IMR-90 (cell line): ENCODE measurements around the gene ARID4B. TPM values are rescaled to one million over a fixed set of nuclear protein-coding genes. Genes with fewer than 3 reads are reported as not detected.

Experiments
- ATAC-seq: fragments of 200-7000 bp; cut with Tn5 transposase; 2 replicates; pipeline ENCODE4 v1.9.1; 2020; ENCODE audit warnings: low read depth, mild to moderate bottlenecking, moderate library complexity
- BruUV-seq: library from RNA; stranded (reverse); fragments of 400-500 nt; replicated peaks from 2 replicates; lab custom pipeline; 2021; lab: Mats Ljungman, UMichigan
- CTCF ChIA-PET: fragments of 300-600 bp; formaldehyde crosslinking; extraction: SDS; loops from one replicate; lab custom pipeline; 2021; ENCODE audit warnings: antibody characterized with exemption; lab: Yijun Ruan, JAX
- POLR2A ChIA-PET: fragments of 300-600 bp; sonication (Branson Sonifier 250); formaldehyde crosslinking; loops from one replicate; lab custom pipeline; 2022; ENCODE audit warnings: antibody characterized with exemption; ENCODE audit not compliant: unreplicated experiment; lab: Charles Lee
- DNase-seq: peaks from one replicate; pipeline ENCODE4 v3.0.0; 2013
- H2AFZ ChIP-seq: replicated peaks from 2 replicates; pipeline ENCODE3; 2013; ENCODE audit warnings: low read length, mild to moderate bottlenecking; ENCODE audit not compliant: poor library complexity
- H2AK5ac ChIP-seq: 2 replicates; pipeline ENCODE4 v1.6.1; 2013; ENCODE audit warnings: low read depth, low read length, inconsistent platforms
- H2AK9ac ChIP-seq: replicated peaks from 2 replicates; pipeline ENCODE3; 2013; ENCODE audit warnings: mild to moderate bottlenecking, low read depth, low read length, moderate library complexity; ENCODE audit not compliant: poor library complexity
- H2BK120ac ChIP-seq: 2 replicates; pipeline ENCODE4 v1.6.1; 2013; ENCODE audit warnings: low read depth, low read length, inconsistent platforms
- H2BK15ac ChIP-seq: 3 replicates; pipeline ENCODE4 v1.6.1; 2013; ENCODE audit warnings: low read depth, low read length, inconsistent platforms
- H2BK20ac ChIP-seq: 2 replicates; pipeline ENCODE4 v1.6.1; 2013; ENCODE audit warnings: low read depth, mild to moderate bottlenecking, inconsistent platforms, low read length, moderate library complexity
- H2BK5ac ChIP-seq: 2 replicates; pipeline ENCODE4 v1.6.1; 2013; ENCODE audit warnings: mild to moderate bottlenecking, low read depth, low read length, inconsistent platforms; ENCODE audit not compliant: poor library complexity, severe bottlenecking
- H3K14ac ChIP-seq: replicated peaks from 2 replicates; pipeline ENCODE4 v1.6.1; 2013; ENCODE audit warnings: low read depth, low read length, inconsistent platforms
- H3K18ac ChIP-seq: 2 replicates; pipeline ENCODE4 v1.6.1; 2013; ENCODE audit warnings: low read depth, low read length, control low read depth
- H3K23ac ChIP-seq: 2 replicates; pipeline ENCODE4 v1.6.1; 2013; ENCODE audit warnings: low read depth, low read length, inconsistent platforms
- H3K27ac ChIP-seq: 2 replicates; pipeline ENCODE4 v1.5.1; 2013; ENCODE audit warnings: mild to moderate bottlenecking, control low read depth, low read length; ENCODE audit not compliant: insufficient read depth
- H3K27me3 ChIP-seq: 2 replicates; pipeline ENCODE4 v1.6.1; 2013; ENCODE audit warnings: low read length; ENCODE audit not compliant: control insufficient read depth, insufficient read depth
- H3K36me3 ChIP-seq: 2 replicates; pipeline ENCODE4 v1.6.1; 2013; ENCODE audit warnings: low read length, mixed read lengths; ENCODE audit not compliant: control insufficient read depth, insufficient read depth
- H3K4ac ChIP-seq: 2 replicates; pipeline ENCODE4 v1.6.1; 2013; ENCODE audit warnings: low read depth, low read length, inconsistent platforms
- H3K4me1 ChIP-seq: 2 replicates; pipeline ENCODE4 v1.6.1; 2013; ENCODE audit warnings: low read length, mixed read lengths; ENCODE audit not compliant: control insufficient read depth, insufficient read depth
- H3K4me2 ChIP-seq: 2 replicates; pipeline ENCODE4 v1.6.1; 2013; ENCODE audit warnings: low read depth, mild to moderate bottlenecking, control low read depth, low read length, moderate library complexity
- H3K4me3 ChIP-seq: 2 replicates; pipeline ENCODE4 v1.5.1; 2013; ENCODE audit warnings: low read depth, mild to moderate bottlenecking, control low read depth, low read length, moderate library complexity; ENCODE audit not compliant: insufficient read depth
- H3K56ac ChIP-seq: 2 replicates; pipeline ENCODE4 v1.6.1; 2013; ENCODE audit warnings: low read length, inconsistent platforms; ENCODE audit not compliant: insufficient read depth; ENCODE audit errors: extremely low read depth
- H3K79me1 ChIP-seq, 2 experiments: 2 replicates each; pipeline ENCODE4 v1.6.1; 2013; ENCODE audit warnings: low read length in 2 of 2, inconsistent platforms in 1 of 2, low read depth in 1 of 2
- H3K9ac ChIP-seq: 2 replicates; pipeline ENCODE4 v1.6.1; 2013; ENCODE audit warnings: low read depth, low read length, control low read depth
- H3K9me1 ChIP-seq: 2 replicates; pipeline ENCODE4 v1.6.1; 2013; ENCODE audit warnings: low read length, inconsistent platforms; ENCODE audit not compliant: insufficient read depth
- H3K9me3 ChIP-seq: 2 replicates; pipeline ENCODE4 v1.6.1; 2013; ENCODE audit warnings: low read length; ENCODE audit not compliant: control insufficient read depth, insufficient read depth
- H4K20me1 ChIP-seq: 2 replicates; pipeline ENCODE4 v1.6.1; 2013; ENCODE audit warnings: low read length, inconsistent platforms; ENCODE audit not compliant: insufficient read depth
- H4K5ac ChIP-seq: 2 replicates; pipeline ENCODE4 v1.6.1; 2013; ENCODE audit warnings: mild to moderate bottlenecking, low read depth, low read length, control low read depth
- H4K8ac ChIP-seq, 2 experiments: 2 replicates each; pipeline ENCODE4 v1.6.1; 2013; ENCODE audit warnings: low read depth in 2 of 2, low read length in 2 of 2, control low read depth in 1 of 2, inconsistent platforms in 1 of 2
- H4K91ac ChIP-seq: 2 replicates; pipeline ENCODE4 v1.6.1; 2013; ENCODE audit warnings: low read depth, low read length, inconsistent platforms; ENCODE audit not compliant: insufficient read depth
- BHLHE40 ChIP-seq: fragments of 150-350 bp; IDR thresholded peaks from 2 replicates; pipeline ENCODE4 v1.6.1; 2016; ENCODE audit warnings: mild to moderate bottlenecking, low read depth, low read length
- CEBPB ChIP-seq: IDR thresholded peaks from 2 replicates; pipeline ENCODE4 v1.6.1; 2012; ENCODE audit warnings: low read depth, low read length, improper control_type of control experiment
- CHD1 ChIP-seq: IDR thresholded peaks from 2 replicates; pipeline ENCODE4 v1.6.1; 2012; ENCODE audit warnings: low read depth, low read length, improper control_type of control experiment
- FOS ChIP-seq: fragments of 150-350 bp; IDR thresholded peaks from 2 replicates; pipeline ENCODE4 v1.6.1; 2016; ENCODE audit warnings: low read depth, low read length
- MAFK ChIP-seq: IDR thresholded peaks from 2 replicates; pipeline ENCODE4 v1.6.1; 2012; ENCODE audit warnings: low read depth, low read length, improper control_type of control experiment
- MAZ ChIP-seq: IDR thresholded peaks from 2 replicates; pipeline ENCODE4 v1.6.1; 2012; ENCODE audit warnings: low read depth, mild to moderate bottlenecking, low read length, improper control_type of control experiment, moderate library complexity, borderline replicate concordance
- MXI1 ChIP-seq: IDR thresholded peaks from 2 replicates; pipeline ENCODE4 v1.6.1; 2012; ENCODE audit warnings: low read depth, mild to moderate bottlenecking, low read length, moderate library complexity, borderline replicate concordance
- NFE2L2 ChIP-seq: fragments of 150-350 bp; IDR thresholded peaks from 2 replicates; pipeline ENCODE4 v1.6.1; 2016; ENCODE audit warnings: low read depth, mild to moderate bottlenecking, low read length
- POLR2A ChIP-seq: IDR thresholded peaks from 2 replicates; pipeline ENCODE4 v1.6.1; 2012; ENCODE audit warnings: mild to moderate bottlenecking, low read depth, low read length
- RAD21 ChIP-seq: IDR thresholded peaks from 2 replicates; pipeline ENCODE4 v1.6.1; 2012; ENCODE audit warnings: low read length, improper control_type of control experiment
- RCOR1 ChIP-seq: IDR thresholded peaks from 2 replicates; pipeline ENCODE4 v1.6.1; 2012; ENCODE audit warnings: mild to moderate bottlenecking, low read length, improper control_type of control experiment; ENCODE audit not compliant: insufficient replicate concordance
- RFX5 ChIP-seq: IDR thresholded peaks from 2 replicates; pipeline ENCODE4 v1.8.0; 2012; ENCODE audit warnings: low read depth, mild to moderate bottlenecking, low read length, moderate library complexity
- SMC3 ChIP-seq: fragments of 150-350 bp; IDR thresholded peaks from 2 replicates; pipeline ENCODE4 v1.6.1; 2016; ENCODE audit warnings: low read depth, mild to moderate bottlenecking, antibody characterized with exemption, low read length, moderate library complexity
- WGBS, 2 experiments: methylation state at CpG; one replicate each; pipeline versions ENCODE4 v1.1.5 to v1.1.7; 2013; ENCODE audit warnings: missing lambda C conversion rate in 2 of 2; ENCODE audit not compliant: insufficient read length in 1 of 2; ENCODE audit errors: extremely low coverage in 2 of 2; 5-methylcytosine and 5-hydroxymethylcytosine counted together
- dilution Hi-C: fragments of 300-500 bp; cut with HindIII; formaldehyde crosslinking; loops from one replicate; pipeline ENCODE4 v1.14.3; 2018; ENCODE audit warnings: low sequenced_read_pairs; ENCODE audit not compliant: unreplicated experiment
- in situ Hi-C: fragments of 300-500 bp; cut with MboI; formaldehyde crosslinking; loops from 3 replicates; pipeline ENCODE4 v1.14.3; 2019; ENCODE audit warnings: low sequenced_read_pairs, inconsistent platforms, mixed read lengths
- intact Hi-C: fragments of 100-400 bp; cut with micrococcal nuclease; formaldehyde crosslinking; loops from 2 replicates; pipeline ENCODE4 v1.10.0; 2022
- polyA plus RNA-seq, 3 experiments: library from polyadenylated mRNA; depleted of rRNA; stranded (reverse); fragments of >200 nt; gene quantifications; 2 replicates each; pipeline ENCODE4 v1.2.3, GENCODE V29; 2012; ENCODE audit warnings: low replicate concordance in 1 of 3
- total RNA-seq: library from RNA; depleted of rRNA; stranded (reverse); fragments of >200 nt; gene quantifications from 2 replicates; pipeline ENCODE4 v1.2.3, GENCODE V29; 2012
- TF ChIP-seq, protein P1 (sequence below): fragments of 150-350 bp; IDR thresholded peaks from 2 replicates; pipeline ENCODE4 v1.6.1; 2017; ENCODE audit warnings: mild to moderate bottlenecking, antibody characterized with exemption, low read length, low read depth
- TF ChIP-seq, protein P2 (sequence below): conservative IDR thresholded peaks from 2 replicates; pipeline ENCODE4 v1.5.1; 2012; ENCODE audit warnings: mild to moderate bottlenecking, low read depth, low read length, improper control_type of control experiment
- TF ChIP-seq, protein P3 (sequence below): fragments of 150-350 bp; IDR thresholded peaks from 2 replicates; pipeline ENCODE4 v1.6.1; 2016; ENCODE audit warnings: low read depth, mild to moderate bottlenecking, low read length, moderate library complexity, borderline replicate concordance

Gene ARID4B
- total and polyA plus RNA-seq, 2 of the 4 experiments (the other 2 are of a cell fraction), result 8.5 to 16.0 TPM

GRCh38 chr1:235368428-235368827, 40.4 kb upstream of the ARID4B start:
- Histone ChIP-seq H2BK5ac (no peak overlapping the region), H2AK5ac (no peak overlapping the region), H2BK15ac (no peak overlapping the region), H3K9me3 (no peaks in the 10 kb centered on the region), H2AK9ac (no peak overlapping the region), H4K20me1 (no peaks in the 10 kb centered on the region), H3K14ac (no peak overlapping the region), H4K5ac (no peak overlapping the region), H3K27me3 (no peaks in the 10 kb centered on the region), H2AFZ (no peak overlapping the region), H3K4me3 (peak overlapping the region; percentile 25; the same call in 1 of the 2 replicates), H3K23ac (no peak overlapping the region), H3K4me2 (peak overlapping the region; percentile 84; the same call in 1 of the 2 replicates), H3K4me1 (0 out of 2 replicates have a peak, but pooled peaks cover 2% of the 10 kb centered on the region), H3K79me1 (peaks cover 24 to 31% of the 10 kb centered on the region in 2 experiments), H3K9ac (no peak overlapping the region), H2BK120ac (no peak overlapping the region), H3K18ac (no peak overlapping the region), H3K36me3 (peaks cover 1% of the 10 kb centered on the region; the same call in 1 of the 2 replicates), H4K8ac (no peak overlapping the region), H3K56ac (no peak overlapping the region), H2BK20ac (no peak overlapping the region), H3K27ac (no peak overlapping the region), H3K4ac (no peak overlapping the region), H3K9me1 (no peaks in the 10 kb centered on the region), H4K91ac (no peak overlapping the region)
- no TSS peak for BruUV-seq
- no peak for ATAC-seq
- no CpG with 5 or more reads among the region's 5 CpGs for WGBS, 2 experiments
- in situ Hi-C loops, result no loop called here
- no peak for DNase-seq
- intact Hi-C loops, result no loop called here
- dilution Hi-C loops, result no loop called here
- ChIA-PET CTCF (no interaction called here), POLR2A (no interaction called here)
- no peak for TF ChIP-seq POLR2A
- no peak for TF ChIP-seq FOS
- TF ChIP-seq, protein P1, sequence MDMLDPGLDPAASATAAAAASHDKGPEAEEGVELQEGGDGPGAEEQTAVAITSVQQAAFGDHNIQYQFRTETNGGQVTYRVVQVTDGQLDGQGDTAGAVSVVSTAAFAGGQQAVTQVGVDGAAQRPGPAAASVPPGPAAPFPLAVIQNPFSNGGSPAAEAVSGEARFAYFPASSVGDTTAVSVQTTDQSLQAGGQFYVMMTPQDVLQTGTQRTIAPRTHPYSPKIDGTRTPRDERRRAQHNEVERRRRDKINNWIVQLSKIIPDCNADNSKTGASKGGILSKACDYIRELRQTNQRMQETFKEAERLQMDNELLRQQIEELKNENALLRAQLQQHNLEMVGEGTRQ, result no peak
- TF ChIP-seq, protein P2, sequence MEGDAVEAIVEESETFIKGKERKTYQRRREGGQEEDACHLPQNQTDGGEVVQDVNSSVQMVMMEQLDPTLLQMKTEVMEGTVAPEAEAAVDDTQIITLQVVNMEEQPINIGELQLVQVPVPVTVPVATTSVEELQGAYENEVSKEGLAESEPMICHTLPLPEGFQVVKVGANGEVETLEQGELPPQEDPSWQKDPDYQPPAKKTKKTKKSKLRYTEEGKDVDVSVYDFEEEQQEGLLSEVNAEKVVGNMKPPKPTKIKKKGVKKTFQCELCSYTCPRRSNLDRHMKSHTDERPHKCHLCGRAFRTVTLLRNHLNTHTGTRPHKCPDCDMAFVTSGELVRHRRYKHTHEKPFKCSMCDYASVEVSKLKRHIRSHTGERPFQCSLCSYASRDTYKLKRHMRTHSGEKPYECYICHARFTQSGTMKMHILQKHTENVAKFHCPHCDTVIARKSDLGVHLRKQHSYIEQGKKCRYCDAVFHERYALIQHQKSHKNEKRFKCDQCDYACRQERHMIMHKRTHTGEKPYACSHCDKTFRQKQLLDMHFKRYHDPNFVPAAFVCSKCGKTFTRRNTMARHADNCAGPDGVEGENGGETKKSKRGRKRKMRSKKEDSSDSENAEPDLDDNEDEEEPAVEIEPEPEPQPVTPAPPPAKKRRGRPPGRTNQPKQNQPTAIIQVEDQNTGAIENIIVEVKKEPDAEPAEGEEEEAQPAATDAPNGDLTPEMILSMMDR, result no peak
- TF ChIP-seq RAD21, result no peak
- TF ChIP-seq RFX5, result no peak
- no peak for TF ChIP-seq SMC3
- TF ChIP-seq MAZ, result no peak
- no peak for TF ChIP-seq CEBPB
- TF ChIP-seq BHLHE40, result no peak
- no peak for TF ChIP-seq MAFK
- TF ChIP-seq NFE2L2, result no peak
- no peak for TF ChIP-seq RCOR1
- TF ChIP-seq MXI1, result no peak
- no peak for TF ChIP-seq CHD1
- TF ChIP-seq, protein P3, sequence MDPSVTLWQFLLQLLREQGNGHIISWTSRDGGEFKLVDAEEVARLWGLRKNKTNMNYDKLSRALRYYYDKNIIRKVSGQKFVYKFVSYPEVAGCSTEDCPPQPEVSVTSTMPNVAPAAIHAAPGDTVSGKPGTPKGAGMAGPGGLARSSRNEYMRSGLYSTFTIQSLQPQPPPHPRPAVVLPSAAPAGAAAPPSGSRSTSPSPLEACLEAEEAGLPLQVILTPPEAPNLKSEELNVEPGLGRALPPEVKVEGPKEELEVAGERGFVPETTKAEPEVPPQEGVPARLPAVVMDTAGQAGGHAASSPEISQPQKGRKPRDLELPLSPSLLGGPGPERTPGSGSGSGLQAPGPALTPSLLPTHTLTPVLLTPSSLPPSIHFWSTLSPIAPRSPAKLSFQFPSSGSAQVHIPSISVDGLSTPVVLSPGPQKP, result no peak
